CD4-positive, alpha-beta T cell treated with Interleukin-4 for 1 hour (primary cell): Measurements from ENCODE around the gene INHBC.

Source experiments
- DNase-seq, 2 donors: peaks; one replicate each; pipeline ENCODE4 v3.0.0-alpha.2; 2020 to 2022

The INHBC gene

DNA sequence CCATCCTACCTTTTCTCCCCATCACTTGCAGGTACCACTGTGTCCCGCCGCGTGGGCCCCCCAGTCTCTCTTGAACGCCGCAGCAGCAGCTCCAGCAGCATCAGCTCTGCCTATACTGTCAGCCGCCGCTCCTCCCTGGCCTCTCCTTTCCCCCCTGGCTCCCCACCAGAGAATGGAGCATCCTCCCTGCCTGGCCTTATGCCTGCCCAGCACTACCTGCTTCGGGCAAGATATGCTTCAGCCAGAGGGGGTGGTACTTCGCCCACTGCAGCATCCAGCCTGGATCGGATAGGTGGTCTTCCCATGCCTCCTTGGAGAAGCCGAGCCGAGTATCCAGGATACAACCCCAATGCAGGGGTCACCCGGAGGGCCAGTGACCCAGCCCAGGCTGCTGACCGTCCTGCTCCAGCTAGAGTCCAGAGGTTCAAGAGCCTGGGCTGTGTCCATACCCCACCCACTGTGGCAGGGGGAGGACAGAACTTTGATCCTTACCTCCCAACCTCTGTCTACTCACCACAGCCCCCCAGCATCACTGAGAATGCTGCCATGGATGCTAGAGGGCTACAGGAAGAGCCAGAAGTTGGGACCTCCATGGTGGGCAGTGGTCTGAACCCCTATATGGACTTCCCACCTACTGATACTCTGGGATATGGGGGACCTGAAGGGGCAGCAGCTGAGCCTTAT, 35.8 kb downstream of the INHBC start:
- DNase-seq: no peak

DNA sequence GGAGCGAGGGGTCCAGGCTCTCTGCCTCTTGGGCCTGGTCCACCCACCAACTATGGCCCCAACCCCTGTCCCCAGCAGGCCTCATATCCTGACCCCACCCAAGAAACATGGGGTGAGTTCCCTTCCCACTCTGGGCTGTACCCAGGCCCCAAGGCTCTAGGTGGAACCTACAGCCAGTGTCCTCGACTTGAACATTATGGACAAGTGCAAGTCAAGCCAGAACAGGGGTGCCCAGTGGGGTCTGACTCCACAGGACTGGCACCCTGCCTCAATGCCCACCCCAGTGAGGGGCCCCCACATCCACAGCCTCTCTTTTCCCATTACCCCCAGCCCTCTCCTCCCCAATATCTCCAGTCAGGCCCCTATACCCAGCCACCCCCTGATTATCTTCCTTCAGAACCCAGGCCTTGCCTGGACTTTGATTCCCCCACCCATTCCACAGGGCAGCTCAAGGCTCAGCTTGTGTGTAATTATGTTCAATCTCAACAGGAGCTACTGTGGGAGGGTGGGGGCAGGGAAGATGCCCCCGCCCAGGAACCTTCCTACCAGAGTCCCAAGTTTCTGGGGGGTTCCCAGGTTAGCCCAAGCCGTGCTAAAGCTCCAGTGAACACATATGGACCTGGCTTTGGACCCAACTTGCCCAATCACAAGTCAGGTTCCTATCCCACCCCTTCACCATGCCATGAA, 36.5 kb downstream of the INHBC start:
- DNase-seq: no peak

DNA sequence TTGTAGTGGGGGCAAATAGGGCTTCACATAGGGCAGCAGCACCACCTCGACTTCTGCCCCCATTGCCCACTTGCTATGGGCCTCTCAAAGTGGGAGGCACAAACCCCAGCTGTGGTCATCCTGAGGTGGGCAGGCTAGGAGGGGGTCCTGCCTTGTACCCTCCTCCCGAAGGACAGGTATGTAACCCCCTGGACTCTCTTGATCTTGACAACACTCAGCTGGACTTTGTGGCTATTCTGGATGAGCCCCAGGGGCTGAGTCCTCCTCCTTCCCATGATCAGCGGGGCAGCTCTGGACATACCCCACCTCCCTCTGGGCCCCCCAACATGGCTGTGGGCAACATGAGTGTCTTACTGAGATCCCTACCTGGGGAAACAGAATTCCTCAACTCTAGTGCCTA, 37.1 kb downstream of the INHBC start:
- no peak for DNase-seq

DNA sequence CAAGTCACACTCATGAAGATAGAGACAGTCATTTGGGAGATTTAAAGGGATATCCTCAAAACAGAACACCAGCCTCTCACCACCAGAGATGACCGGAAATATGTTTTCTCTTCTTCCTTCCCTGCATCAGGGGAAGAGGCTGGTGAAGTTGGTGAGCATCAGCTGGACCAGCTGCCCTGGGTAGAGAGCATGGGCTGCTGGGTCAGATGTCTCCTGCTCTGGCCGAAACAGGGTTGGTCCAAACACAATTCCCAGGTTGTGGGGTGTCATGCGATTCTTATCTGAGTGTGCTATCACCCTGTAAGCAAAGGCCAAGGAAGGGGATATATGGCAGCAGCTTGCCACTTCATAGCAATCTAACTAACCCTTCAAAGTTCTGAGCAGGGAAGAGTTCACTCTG, 37.8 kb downstream of the INHBC start:
- DNase-seq: no peak

DNA sequence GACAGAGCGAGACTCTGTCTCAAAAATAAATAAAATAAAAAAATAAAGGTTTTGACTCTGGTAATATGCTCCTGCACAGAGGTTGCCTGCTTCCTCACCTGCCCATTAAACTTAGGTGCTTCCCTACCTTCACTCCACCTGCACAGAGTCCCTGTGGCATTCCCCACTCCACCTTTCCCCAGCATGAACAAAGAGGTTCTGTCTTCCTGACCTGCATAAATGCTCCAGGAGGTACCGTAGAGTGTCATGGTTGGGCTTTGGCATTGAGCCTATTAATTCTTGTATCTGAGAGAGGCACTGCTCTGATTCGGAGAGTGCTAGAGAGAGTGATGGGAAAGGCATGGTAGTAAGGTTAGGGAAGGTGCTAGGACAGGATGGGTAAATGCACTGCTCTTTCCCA, 38.8 kb downstream of the INHBC start:
- no peak for DNase-seq

DNA sequence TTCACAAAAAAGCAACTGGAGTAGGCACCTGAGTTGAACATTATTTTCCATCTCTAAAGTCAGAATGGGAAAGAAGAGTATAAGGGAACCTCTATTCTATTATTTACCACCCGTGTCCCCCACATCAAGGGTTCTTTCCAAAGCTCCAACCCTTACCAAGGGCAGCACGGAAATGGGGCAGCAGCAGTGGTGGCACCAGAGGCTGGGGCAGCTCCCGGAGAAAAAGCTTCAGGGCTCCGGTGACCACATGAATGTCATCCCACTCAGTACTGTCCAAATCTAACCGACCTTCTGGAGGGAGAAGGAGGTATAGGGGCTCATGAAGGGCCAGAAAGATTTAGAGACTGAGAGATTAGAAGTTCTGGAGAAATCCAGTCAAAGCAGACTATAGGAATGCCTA, 39.3 kb downstream of the INHBC start:
- DNase-seq: no peak

DNA sequence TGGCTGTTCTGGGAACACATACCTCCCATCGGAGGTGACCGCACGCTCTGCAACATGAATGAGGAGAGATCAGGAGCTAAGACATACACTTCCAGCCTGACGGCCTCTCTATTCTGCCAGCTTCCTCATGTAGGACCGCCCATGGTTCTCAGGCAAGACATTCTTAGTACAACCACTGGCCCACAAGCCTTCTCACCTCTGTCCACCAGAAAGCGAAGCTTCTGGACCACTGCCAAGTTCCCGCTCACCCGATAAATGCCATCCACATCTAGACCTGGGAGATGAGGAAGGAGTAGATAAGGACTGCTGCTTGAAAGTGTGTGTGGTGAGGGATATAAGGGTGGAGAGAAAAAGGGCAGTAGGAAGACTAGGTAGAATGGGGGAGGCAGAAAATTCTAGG, 39.8 kb downstream of the INHBC start:
- no peak for DNase-seq

DNA sequence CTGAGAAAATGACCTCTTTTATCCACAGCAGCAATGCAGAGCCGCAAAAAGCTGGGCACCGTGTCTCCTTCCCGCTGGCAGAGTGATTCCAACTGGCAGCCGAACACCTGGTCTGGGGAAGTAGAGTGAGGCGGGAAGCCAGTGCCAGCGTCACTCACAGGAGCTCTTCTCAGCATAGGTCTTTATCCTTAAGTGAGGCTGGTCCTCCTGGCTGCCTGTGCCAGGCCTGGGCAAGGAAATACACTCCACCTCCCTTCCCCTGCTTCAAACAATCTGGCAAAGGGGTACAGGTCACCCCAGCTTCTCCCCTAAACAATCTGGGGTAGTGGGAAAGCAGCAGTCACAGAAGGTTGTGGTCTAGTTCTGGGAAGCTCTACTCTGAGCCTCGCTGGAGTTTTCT, 40.3 kb downstream of the INHBC start:
- DNase-seq: no peak

DNA sequence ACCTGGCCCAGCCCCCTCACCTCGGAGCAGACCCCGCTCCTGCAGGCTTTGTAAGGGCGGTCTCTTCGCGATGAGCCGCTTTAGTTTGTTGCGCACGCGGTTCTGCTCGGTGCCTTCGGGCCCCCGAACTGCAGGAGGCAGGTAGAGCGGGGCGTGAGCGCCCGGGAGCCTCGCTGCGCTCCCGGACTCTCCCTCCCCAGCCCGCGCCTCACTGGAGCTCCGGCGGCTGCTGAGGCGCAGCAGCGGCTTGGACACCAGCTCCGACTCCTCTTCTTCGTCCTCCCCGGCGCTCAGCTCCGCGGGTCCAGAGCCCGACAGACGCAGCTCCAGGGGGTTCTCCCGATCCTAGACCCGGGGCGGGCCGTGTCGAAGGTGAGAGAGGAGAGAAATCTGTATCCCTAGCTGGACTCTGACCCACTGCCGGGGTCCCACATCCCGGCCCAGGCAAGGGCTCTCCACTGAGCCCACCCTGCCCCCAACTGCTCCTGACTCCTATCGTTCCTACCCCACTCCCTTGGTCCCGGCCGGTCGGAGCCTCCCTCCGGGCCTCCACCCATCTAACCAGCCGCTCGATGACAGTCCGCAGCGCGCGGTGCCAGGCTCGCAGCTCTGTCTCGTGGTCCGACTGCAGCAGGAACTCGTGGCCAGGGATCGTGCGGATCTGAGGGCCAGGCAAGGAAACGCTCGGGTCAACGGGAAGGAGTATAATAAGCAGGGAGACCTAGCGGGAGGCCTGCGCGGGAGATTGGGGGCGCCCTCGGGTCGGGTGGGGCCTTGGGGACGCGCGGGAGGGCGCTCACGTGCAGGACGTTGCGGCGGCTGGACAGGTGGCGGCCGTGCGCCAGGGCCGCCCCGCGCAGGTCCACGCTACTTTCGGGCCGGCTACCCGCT, 40.9 kb downstream of the INHBC start:
- DNase-seq: no peak

DNA sequence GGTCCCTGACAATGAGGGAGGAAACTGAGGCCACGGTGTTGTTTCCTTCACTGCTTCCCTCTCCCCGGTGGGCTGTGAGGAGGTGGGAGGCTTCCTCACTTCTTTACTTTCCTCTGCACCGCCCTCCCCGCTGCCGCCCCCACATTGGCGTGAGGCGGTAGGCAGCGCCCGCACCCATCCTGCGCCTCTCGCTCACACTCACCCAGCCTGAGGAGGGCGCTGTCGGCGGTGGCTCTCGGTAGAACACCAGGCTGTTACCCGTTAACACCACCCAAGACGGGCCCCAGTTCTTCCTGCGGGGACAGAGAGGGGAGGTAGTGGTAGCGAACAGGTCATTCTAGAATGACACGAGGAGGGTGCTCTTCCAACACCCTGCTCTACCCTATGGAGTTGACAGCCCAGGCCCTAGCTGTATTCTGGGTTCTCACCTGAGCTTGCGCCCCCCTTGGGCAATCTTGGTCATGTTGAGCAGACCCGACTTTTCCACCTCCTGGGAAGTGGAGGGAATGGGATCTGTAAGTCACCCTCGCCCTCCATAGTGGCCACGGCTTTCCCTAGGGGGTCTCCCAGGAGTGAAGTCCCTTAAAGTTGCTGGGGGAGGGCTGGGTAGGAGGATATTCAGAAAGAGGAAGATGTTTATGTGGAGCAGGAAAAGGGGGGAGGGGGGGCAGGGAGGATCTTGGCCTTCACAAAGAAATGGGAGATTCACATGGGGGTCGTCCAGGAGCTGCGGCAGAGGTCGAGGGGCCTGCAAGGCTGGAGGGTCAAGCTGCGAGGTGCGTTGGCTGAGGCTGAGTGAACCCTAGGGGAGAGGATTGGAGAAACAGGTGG, 41.8 kb downstream of the INHBC start:
- peak; percentile 74 to 80 for DNase-seq

DNA sequence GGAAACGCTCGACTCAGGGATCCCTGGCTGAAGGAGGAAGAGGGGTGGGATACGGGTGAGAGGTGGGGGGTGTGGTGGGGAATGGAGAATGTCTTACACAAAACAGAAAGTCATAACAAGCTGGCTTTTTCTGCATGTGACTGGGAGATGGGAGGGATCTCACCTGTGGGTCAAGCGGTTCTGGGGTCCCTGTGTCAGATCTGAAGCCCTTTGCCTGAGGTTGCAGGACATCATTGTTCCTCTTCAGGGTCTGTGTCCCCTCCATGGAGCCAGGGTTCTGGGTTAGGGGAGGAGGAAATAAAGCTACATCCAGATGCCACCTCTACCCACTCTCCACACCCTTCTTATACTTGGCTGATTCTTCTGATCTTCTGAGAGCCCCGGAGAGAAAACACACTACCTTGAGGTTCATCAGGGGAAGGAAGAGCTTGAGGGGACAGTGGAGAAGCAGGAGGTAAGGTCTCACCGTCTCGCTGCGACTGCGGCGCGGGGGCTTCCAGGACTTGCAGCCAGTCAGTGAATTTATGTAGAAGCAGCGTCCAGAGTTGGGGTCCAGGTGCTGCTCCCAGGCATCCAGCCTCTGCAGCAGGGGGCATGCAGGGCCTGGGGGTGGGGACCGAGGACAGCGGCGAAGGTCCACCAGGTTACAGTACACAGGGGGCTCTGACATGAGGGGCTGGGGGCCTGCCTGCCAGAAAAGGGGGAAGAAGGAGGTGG, 42.6 kb downstream of the INHBC start:
- peak in 1 of 2 donors; percentile 46 for DNase-seq

DNA sequence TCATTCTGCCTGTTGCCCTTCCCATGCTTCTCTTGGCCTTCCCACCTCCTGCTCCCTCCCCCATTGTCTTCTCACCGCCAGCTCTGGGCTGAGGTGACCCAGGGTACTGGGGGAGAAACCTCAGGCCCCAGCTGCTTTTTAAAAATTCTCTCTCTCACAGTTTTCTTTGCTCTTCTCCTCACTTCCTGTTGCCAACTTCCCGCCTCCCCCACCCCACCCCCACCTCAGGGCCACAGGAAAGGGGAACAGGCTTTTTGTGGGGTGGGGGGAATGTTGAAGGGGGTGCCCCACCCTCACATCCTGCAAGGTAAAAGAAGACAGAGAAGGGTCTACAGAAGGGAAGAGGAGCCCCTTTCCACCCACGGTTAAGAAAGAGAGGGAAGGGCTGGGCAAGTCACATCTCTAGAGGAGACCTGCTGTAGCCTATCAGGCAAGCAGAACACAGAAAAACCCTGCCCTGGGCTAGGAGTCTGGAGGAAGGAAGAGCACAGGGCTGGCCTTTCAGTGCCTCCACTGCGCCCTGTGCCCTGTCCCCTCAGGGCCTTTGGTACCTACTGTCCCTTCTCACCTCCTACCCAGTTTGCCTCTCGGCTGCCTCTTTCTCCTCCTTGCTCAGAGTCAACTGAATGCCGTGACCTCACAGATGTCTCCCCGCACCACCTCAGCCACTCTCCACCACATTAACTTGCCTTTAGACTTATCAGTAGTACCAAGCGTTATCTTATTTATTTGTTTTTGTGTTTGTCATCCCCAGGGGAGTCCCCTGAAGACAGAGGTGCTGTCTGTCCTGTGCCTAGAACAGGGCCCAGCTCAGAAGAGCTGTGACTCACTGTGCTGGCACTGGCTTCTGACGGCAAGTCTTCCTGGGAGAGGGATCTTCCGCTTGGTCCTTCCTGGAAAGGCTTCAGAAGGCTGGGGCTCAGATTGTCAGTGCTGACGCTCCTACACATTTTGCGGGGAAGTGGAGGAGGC, 43.4 kb downstream of the INHBC start:
- DNase-seq: peak; percentile 73 to 82

DNA sequence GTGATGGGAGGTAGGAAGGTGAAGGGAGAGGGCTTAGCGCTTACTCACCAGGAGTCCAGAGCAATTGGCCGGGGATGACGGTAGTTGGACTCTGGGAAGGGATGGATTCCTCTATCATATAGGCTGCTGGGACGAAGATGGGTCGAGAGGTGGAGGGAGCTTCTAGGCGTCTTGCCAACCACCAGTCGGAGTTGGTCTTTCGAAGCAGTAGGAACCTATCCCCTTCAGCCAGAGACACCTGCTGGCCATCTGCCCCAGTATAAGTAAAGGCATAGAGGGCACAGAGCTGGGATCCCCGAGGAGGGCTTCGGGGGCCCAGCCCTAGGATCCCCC, 44.4 kb downstream of the INHBC start:
- no peak for DNase-seq

DNA sequence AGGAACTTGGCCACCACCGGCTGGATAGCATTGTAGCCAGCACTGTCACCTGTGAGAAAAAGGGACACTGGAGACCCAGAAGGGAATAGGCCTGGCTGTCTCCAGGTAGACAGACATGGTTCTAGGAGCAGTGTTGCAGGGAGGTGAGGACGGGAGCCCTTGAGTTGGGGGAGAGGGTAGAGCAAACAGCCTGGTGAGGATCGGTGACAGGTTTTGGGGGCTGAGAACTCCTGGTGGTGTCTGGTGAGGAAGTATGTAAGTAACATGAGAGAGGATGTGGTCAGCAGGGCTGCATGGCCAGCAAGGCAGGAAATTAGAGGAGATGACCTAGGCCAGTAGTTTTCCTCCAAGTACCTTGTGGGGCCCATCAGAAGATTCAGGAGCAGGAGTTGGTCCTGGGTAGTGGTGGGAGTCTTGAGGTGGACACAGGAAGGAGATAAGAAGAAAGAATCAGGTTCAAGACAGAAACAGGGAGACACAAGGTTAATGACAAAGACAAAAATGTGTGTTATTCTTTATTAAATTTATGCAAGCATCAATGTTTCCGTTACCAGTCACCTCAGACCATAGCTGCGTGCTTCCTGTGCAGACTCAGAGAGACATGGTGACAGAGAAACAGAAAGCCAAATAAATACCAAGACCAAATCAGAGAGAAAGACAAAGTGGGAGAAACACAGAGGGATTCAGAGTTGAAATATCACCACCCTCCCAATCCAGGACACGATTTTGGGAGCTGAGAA, 45.0 kb downstream of the INHBC start, which contains the start of gene ARHGAP9:
Gene ARHGAP9, minus strand, starts transcription at position 491 of the 740 bp plus-strand sequence. Its CDS starts 460 bp downstream, at position 31.
- DNase-seq: peak; percentile 83 to 88

DNA sequence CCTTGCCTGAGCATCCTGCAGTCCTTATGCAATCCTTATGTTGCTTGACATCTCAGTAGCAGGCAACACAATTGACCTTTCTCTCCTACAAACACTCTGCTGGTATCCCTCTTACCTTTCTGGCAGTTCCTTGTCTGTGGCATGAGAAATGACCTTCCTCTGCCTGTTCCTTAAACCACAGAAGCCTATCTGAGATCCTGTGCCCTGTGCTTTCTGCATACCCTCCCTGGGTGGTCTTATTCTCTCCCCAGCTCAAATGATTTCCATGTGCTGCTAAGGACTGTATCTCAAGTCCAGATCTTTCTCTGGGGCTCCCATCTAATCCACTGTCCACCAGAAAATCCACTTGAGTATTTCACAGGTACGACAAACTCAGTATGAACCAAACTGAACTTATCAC, 47.1 kb downstream of the INHBC start:
- no peak for DNase-seq

DNA sequence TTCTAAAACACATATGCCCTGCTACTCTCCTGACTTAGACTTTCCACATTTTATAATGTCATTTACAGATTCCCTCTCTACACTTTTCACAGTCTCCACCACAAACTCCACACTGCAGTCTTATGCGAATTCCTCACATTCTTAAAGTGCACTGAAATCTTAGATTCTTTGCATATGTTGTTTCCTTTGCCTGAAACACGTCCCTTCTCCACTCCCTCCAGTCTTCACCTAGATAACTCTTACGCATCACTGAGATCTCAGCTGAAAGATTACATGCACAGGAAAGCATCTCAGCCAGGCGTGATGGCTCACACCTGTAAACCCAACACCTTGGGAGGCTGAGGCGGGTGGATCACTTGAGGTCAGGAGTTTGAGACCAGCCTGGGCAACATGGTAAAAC, 48.9 kb downstream of the INHBC start:
- DNase-seq: no peak

DNA sequence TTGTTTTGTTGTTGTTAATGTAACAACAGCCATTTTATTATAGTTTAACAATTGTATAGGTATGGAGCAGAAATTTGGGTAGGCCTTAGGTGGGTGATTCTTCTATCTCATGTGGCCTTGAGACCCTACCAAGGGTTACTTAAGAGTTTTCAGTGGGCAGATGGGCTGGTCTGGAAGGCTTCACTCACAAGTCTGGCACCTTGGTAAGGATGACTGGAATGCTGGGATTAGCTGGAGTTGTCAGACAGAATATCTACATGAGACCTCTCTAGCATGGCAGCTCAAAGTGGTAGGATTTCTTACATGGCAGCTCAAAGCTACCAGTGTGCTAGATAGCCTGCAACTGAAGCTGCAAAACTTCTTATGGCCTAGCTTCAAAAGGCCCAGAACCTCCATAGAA, 51.1 kb downstream of the INHBC start:
- DNase-seq: no peak

DNA sequence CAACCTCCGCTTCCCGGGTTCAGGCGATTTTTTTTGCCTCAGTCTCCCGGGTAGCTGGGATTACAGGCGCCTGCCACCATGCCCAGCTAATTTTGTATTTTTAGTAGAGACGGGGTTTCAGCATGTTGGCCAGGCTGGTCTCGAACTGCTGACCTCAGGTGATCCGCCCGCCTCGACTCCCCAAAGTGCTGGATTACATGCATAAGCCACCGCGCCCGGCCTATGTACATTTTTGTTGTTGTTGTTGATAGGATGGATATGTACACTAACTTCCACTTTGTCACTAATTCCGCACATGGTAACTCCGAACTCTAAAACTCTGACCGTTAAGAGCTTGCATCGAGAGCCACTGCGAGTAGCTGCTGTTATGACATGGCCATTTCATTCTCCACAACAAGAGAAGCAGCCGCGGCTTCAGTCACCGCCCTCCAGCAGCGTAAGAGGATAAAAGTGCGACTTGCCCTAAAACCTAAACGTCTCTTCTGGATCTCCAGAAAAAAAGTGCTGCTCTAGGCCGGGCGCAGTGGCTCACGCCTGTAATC, 52.5 kb downstream of the INHBC start:
- no peak for DNase-seq

DNA sequence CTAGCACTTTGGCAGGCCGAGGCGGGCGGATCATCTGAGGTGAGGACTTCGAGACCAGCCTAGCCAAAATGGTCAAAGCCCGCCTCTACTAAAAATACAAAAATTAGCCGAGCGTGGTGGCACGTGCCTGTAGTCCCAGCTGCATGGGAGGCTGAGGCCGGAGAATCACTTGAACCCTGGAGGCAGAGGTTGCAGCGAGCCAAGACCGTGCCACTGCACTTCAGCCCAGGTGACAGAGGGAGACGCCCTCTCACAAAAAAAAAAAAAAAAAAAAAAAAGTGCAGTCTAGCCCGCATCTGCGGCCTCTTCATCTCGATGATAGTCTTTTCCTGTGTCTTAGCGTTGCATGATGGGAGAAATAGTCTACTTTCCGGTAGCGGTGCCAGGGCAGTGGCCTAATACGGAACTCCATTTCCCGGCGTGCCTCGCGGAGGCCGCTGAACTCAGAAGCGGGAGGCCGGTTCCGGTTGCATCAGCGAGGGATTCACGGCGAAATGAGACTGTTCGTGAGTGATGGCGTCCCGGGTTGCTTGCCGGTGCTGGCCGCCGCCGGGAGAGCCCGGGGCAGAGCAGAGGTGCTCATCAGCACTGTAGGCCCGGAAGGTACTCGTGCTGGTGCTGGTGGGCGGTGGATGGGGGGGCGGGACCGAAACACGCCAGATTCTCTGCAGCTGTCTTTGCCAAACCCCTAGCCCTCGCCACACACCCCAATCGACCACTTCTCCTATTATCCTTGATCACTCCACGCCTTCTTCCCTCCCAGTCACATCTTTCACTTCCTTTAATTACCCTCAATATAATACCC, 53.2 kb downstream of the INHBC start, which contains the start of gene MARS1:
Gene MARS1, plus strand, starts transcription at position 472 of the 805 bp plus-strand sequence. Its CDS starts 23 bp downstream, at position 495.
- DNase-seq: peak; percentile 95 to 96
